Brain microvascular endothelial cell (primary cell): ENCODE results near the gene SHE.

Source experiments
- DNase-seq: peaks from one replicate; pipeline ENCODE4 v3.0.0-alpha.2; 2020
- H3K27ac ChIP-seq: fragments of 250-450 bp; sonication (Bioruptor Pico); 2 replicates; pipeline ENCODE4 v1.5.1; 2020; ENCODE audit warnings: mild to moderate bottlenecking, moderate library complexity
- H3K27me3 ChIP-seq: fragments of 250-450 bp; sonication (Bioruptor Pico); replicated peaks from 2 replicates; pipeline ENCODE4 v1.5.1; 2020; ENCODE audit warnings: mild to moderate bottlenecking
- H3K36me3 ChIP-seq: fragments of 250-450 bp; sonication (Bioruptor Pico); replicated peaks from 2 replicates; pipeline ENCODE4 v1.5.1; 2020; ENCODE audit warnings: mild to moderate bottlenecking
- H3K4me3 ChIP-seq: 2 replicates; pipeline ENCODE4 v1.5.1; 2011; ENCODE audit warnings: low read depth, mild to moderate bottlenecking, control low read depth, low read length, moderate library complexity
- CTCF ChIP-seq: IDR thresholded peaks from 2 replicates; pipeline ENCODE4 v1.5.1; 2011; ENCODE audit warnings: low read depth, mild to moderate bottlenecking, moderate library complexity, low read length, control low read depth, inconsistent platforms; ENCODE audit errors: missing control alignments
- in situ Hi-C: cut with HindIII; loops from 2 replicates; pipeline ENCODE4 v1.10.0; 2017; ENCODE audit warnings: low sequenced_read_pairs, low pct_ligation_motif_present

The SHE gene

GRCh38 chr1:154503898-154504297 lies 1.7 kb upstream of the SHE start:
- TF ChIP-seq CTCF, result no peak
- Histone ChIP-seq H3K27ac (no peak overlapping the region), H3K36me3 (no peaks in the 10 kb centered on the region), H3K4me3 (no peak overlapping the region), H3K27me3 (peaks cover 85% of the 10 kb centered on the region)
- in situ Hi-C loops, result no loop called here
- DNase-seq, result no peak

GRCh38 chr1:154502744-154503115 lies 518 bp upstream of the SHE start:
- in situ Hi-C loops, result no loop called here
- TF ChIP-seq CTCF, result no peak
- peaks cover 75% of the 10 kb centered on the region for H3K27me3 ChIP-seq
- H3K27ac ChIP-seq, result no peak overlapping the region
- H3K4me3 ChIP-seq, result no peak overlapping the region
- DNase-seq, result no peak
- no peaks in the 10 kb centered on the region for H3K36me3 ChIP-seq

GRCh38 chr1:154501423-154502065 lies 668 bp downstream of the SHE start:
- no peak for DNase-seq
- in situ Hi-C loops, result no loop called here
- Histone ChIP-seq H3K36me3 (no peaks in the 10 kb centered on the region), H3K4me3 (no peak overlapping the region), H3K27me3 (peaks cover 67% of the 10 kb centered on the region), H3K27ac (no peak overlapping the region)
- no peak for TF ChIP-seq CTCF

GRCh38 chr1:154500533-154500932 lies 1.7 kb downstream of the SHE start:
- no peak overlapping the region for H3K4me3 ChIP-seq
- no peaks in the 10 kb centered on the region for H3K36me3 ChIP-seq
- no peak overlapping the region for H3K27ac ChIP-seq
- no peak for DNase-seq
- peaks cover 66% of the 10 kb centered on the region for H3K27me3 ChIP-seq
- no peak for TF ChIP-seq CTCF
- in situ Hi-C loops, result no loop called here

- H3K27ac ChIP-seq, result no peak overlapping the region
- in situ Hi-C loops, result no loop called here
- no peaks in the 10 kb centered on the region for H3K36me3 ChIP-seq
- peaks cover 55% of the 10 kb centered on the region for H3K27me3 ChIP-seq
- no peak for DNase-seq
- TF ChIP-seq CTCF, result no peak
- H3K4me3 ChIP-seq, result no peak overlapping the region
Observed at GRCh38 chr1:154499446-154499845, 2.8 kb downstream of the SHE start.
